ENCODE data around the gene CLDN5.

GRCh38 chr22:19559956-19560355 is 35.7 kb upstream of the CLDN5 start:
- TF ChIP-seq POLR2AphosphoS5 (IDR thresholded peaks at IDR 0.05) (no peak), RAD21 (conservative IDR thresholded peaks at IDR 0.05) (no peak), CTCF (IDR thresholded peaks at IDR 0.05; ENCODE audit: poor library complexity, severe bottlenecking) (no peak)
